Suprapubic skin (tissue), 4 donors: ENCODE results near the gene TELO2. TPM values are rescaled to one million over a fixed set of nuclear protein-coding genes. Genes with fewer than 3 reads are reported as not detected.

ENCODE experiments used
- DNase-seq, 2 donors: peaks; one replicate each; pipeline ENCODE4 v3.0.0-alpha.2; 2019; ENCODE audit warnings: low spot score in 2 of 2
- H3K27ac ChIP-seq: fragments of 200-600 bp; sonication (generic); one replicate; pipeline ENCODE4 v1.5.1; 2019
- H3K27me3 ChIP-seq: fragments of 200-600 bp; sonication (generic); one replicate; pipeline ENCODE4 v1.5.1; 2019
- H3K36me3 ChIP-seq: fragments of 200-600 bp; sonication (generic); one replicate; pipeline ENCODE4 v1.5.1; 2019
- H3K4me1 ChIP-seq: fragments of 200-600 bp; sonication (generic); one replicate; pipeline ENCODE4 v1.5.1; 2019
- H3K4me3 ChIP-seq: fragments of 200-600 bp; sonication (generic); one replicate; pipeline ENCODE4 v1.5.1; 2019; ENCODE audit warnings: mild to moderate bottlenecking
- H3K9me3 ChIP-seq: fragments of 200-600 bp; sonication (generic); one replicate; pipeline ENCODE4 v1.5.1; 2019
- EP300 ChIP-seq: sonication (generic); formaldehyde crosslinking; IDR thresholded peaks from one replicate; pipeline ENCODE4 v1.6.1; 2017; ENCODE audit warnings: antibody characterized with exemption
- POLR2A ChIP-seq, 2 donors: fragments of 450-650 bp; IDR thresholded peaks; one replicate each; pipeline ENCODE4 v1.6.1; 2017; ENCODE audit warnings: antibody characterized with exemption in 2 of 2, mild to moderate bottlenecking in 2 of 2, moderate library complexity in 2 of 2
- POLR2AphosphoS5 ChIP-seq, 3 donors: sonication (generic); formaldehyde crosslinking; IDR thresholded peaks; one replicate each; pipeline ENCODE4 v1.6.1; 2017; ENCODE audit warnings: antibody characterized with exemption in 3 of 3
- WGBS: methylation state at CpG from one replicate; pipeline ENCODE4 v1.1.5; 2018; 5-methylcytosine and 5-hydroxymethylcytosine counted together
- total RNA-seq, 4 donors: library from RNA; depleted of rRNA; stranded (reverse); fragments of >200 nt; gene quantifications; one replicate each; pipeline ENCODE4 v1.1.0, GENCODE V29; 2016
- TF ChIP-seq, protein P1 (sequence below), 2 donors: fragments of 200-600 bp in 1 of 2; fragments of 450-650 bp in 1 of 2; sonication (generic) in 1 of 2; IDR thresholded peaks; one replicate each; pipeline ENCODE4 v1.5.1; 2016 to 2019; ENCODE audit warnings: antibody characterized with exemption in 2 of 2, mild to moderate bottlenecking in 1 of 2, moderate library complexity in 1 of 2

TELO2 gene
- total RNA-seq, 4 donors from 2014 or later, result 28.1 to 86.1 (median 35.2) TPM

GRCh38 chr16:1523581-1524245 lies 30.6 kb downstream of the TELO2 start:
- Histone ChIP-seq H3K27me3 (no peaks in the 10 kb centered on the region), H3K27ac (no peak overlapping the region), H3K4me3 (no peak overlapping the region), H3K4me1 (peaks cover 14% of the 10 kb centered on the region), H3K9me3 (no peaks in the 10 kb centered on the region), H3K36me3 (peaks cover 41% of the 10 kb centered on the region)
- no peak for TF ChIP-seq POLR2AphosphoS5 (IDR thresholded peaks at IDR 0.05)
- no peak for TF ChIP-seq EP300
- TF ChIP-seq POLR2A (IDR thresholded peaks at IDR 0.05), result no peak
- TF ChIP-seq, protein P1, sequence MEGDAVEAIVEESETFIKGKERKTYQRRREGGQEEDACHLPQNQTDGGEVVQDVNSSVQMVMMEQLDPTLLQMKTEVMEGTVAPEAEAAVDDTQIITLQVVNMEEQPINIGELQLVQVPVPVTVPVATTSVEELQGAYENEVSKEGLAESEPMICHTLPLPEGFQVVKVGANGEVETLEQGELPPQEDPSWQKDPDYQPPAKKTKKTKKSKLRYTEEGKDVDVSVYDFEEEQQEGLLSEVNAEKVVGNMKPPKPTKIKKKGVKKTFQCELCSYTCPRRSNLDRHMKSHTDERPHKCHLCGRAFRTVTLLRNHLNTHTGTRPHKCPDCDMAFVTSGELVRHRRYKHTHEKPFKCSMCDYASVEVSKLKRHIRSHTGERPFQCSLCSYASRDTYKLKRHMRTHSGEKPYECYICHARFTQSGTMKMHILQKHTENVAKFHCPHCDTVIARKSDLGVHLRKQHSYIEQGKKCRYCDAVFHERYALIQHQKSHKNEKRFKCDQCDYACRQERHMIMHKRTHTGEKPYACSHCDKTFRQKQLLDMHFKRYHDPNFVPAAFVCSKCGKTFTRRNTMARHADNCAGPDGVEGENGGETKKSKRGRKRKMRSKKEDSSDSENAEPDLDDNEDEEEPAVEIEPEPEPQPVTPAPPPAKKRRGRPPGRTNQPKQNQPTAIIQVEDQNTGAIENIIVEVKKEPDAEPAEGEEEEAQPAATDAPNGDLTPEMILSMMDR (IDR thresholded peaks at IDR 0.05), result no peak
- no peak for DNase-seq
- WGBS, result 87% methylated on average over 27 of the region's 30 CpGs

DNA sequence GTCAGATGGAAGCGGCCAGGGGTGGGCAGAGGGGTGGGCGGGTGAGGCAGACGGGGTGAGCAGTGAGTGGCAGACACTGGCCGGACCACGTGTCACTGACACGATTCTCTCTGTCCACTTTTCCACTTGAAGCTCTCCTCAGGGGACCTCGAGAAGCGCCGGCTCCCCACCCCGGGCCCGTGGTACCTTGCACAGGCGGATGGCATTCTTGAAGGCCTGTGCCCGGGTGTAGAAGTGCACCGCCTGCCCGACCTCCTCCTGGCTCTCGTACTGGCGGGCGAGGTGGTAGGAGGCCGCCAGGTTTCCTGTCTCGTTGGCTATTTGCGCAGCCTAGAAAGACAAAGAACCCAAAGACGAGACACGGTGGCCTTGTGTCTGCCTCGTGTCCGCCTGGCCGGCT lies 31.2 kb downstream of the TELO2 start:
- 87% methylated on average over 26 of the region's 26 CpGs for WGBS
- H3K27me3 ChIP-seq, result no peaks in the 10 kb centered on the region
- H3K9me3 ChIP-seq, result no peaks in the 10 kb centered on the region
- no peak for DNase-seq
- no peak overlapping the region for H3K4me3 ChIP-seq
- peaks cover 34% of the 10 kb centered on the region for H3K36me3 ChIP-seq
- no peak overlapping the region for H3K27ac ChIP-seq
- H3K4me1 ChIP-seq, result peaks cover 20% of the 10 kb centered on the region
- no peak for TF ChIP-seq EP300
- TF ChIP-seq, protein P1 (IDR thresholded peaks at IDR 0.05), result no peak
- no peak for TF ChIP-seq POLR2AphosphoS5 (IDR thresholded peaks at IDR 0.05)
- TF ChIP-seq POLR2A (IDR thresholded peaks at IDR 0.05), result no peak

GRCh38 chr16:1525871-1526607 lies 32.9 kb downstream of the TELO2 start:
- no peak overlapping the region for H3K4me3 ChIP-seq
- peaks cover 17% of the 10 kb centered on the region for H3K36me3 ChIP-seq
- TF ChIP-seq, protein P1 (IDR thresholded peaks at IDR 0.05), result no peak
- no peak for TF ChIP-seq POLR2A (IDR thresholded peaks at IDR 0.05)
- TF ChIP-seq POLR2AphosphoS5 (IDR thresholded peaks at IDR 0.05), result no peak
- TF ChIP-seq EP300, result no peak
- H3K27ac ChIP-seq, result no peak overlapping the region
- H3K4me1 ChIP-seq, result peaks cover 36% of the 10 kb centered on the region
- DNase-seq, result no peak
- H3K9me3 ChIP-seq, result no peaks in the 10 kb centered on the region
- 92% methylated on average over 39 of the region's 44 CpGs for WGBS
- no peaks in the 10 kb centered on the region for H3K27me3 ChIP-seq

DNA sequence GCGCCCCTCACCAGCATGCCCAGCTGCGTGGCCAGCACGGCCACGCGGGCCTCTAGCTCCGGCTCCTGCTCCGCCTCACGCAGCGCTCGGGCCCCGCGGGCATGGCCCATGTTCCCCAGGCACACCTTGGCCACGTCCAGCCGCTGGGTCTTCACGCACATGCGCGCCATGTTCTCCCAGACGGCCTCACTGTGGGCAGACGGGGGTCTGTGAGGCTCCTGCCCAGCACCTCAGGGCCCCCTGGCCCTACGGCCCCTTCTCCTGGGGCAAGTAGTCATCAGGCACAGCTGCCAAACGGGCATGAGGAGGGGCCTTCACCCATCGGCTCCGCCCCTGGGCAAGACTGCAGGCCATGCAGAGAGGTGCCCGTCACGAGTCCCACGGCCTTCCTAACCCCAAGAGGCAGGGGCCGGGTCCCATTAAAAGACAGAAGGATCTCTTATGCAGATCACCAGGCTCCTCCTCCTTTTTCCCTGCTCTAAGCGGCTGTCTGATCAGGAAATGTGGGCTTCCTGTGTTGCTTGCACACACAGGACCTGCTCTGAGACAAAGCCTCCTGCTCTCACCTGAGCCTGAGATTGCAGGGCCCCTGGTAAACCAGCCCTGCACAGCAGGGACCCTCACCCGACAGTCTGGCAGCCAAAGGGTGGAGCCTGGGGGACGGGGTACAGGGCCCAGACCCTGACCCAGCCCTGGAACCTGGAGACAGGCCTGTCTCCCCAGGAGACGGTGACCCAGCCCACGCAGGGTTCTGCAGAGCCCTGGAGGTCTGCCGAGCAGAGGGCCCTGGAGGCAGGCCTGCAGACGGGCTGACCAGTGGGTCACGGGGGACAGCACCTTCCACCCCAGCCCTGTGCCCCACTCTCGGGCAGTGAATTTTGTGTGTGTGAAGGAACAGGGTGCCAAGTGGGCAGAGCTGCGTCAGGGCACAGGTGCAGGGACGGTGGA lies 33.7 kb downstream of the TELO2 start:
- Histone ChIP-seq H3K27me3 (no peaks in the 10 kb centered on the region), H3K4me3 (no peak overlapping the region), H3K4me1 (peaks cover 45% of the 10 kb centered on the region), H3K36me3 (peaks cover 17% of the 10 kb centered on the region), H3K27ac (no peak overlapping the region), H3K9me3 (no peaks in the 10 kb centered on the region)
- TF ChIP-seq POLR2A (IDR thresholded peaks at IDR 0.05) (no peak), EP300 (no peak), POLR2AphosphoS5 (IDR thresholded peaks at IDR 0.05) (no peak)
- TF ChIP-seq, protein P1 (IDR thresholded peaks at IDR 0.05), result no peak
- 93% methylated on average over 27 of the region's 38 CpGs for WGBS
- DNase-seq, result no peak
